HepG2 (cell line): ENCODE results near the gene MTA3. TPM values are rescaled to one million over a fixed set of nuclear protein-coding genes. Genes with fewer than 3 reads are reported as not detected.

Source experiments
- AGO1 ChIP-seq: fragments of 200-400 bp; formaldehyde crosslinking; IDR thresholded peaks from 2 replicates; pipeline ENCODE4 v1.6.1; 2017; ENCODE audit warnings: mild to moderate bottlenecking, low read depth, low read length, moderate library complexity; ENCODE audit not compliant: poor library complexity, severe bottlenecking
- BCL3 ChIP-seq: sonication (generic); formaldehyde crosslinking; IDR thresholded peaks from 2 replicates; pipeline ENCODE4 v1.5.1; 2020; ENCODE audit warnings: mild to moderate bottlenecking, missing genetic modification reagents, moderate library complexity
- BHLHE40 ChIP-seq: IDR thresholded peaks from 2 replicates; pipeline ENCODE4 v1.6.1; 2011; ENCODE audit warnings: low read length, improper control_type of control experiment
- CC2D1A ChIP-seq: sonication (generic); formaldehyde crosslinking; IDR thresholded peaks from 2 replicates; pipeline ENCODE4 v1.8.1; 2023; ENCODE audit warnings: mild to moderate bottlenecking, missing genetic modification reagents
- CHCHD3 ChIP-seq: sonication (generic); formaldehyde crosslinking; IDR thresholded peaks from 2 replicates; pipeline ENCODE4 v1.8.0; 2022; ENCODE audit warnings: mild to moderate bottlenecking, missing genetic modification reagents, moderate library complexity
- FUBP1 ChIP-seq: sonication (generic); formaldehyde crosslinking; IDR thresholded peaks from 2 replicates; pipeline ENCODE4 v1.5.1; 2020; ENCODE audit warnings: missing genetic modification reagents, mild to moderate bottlenecking, borderline replicate concordance
- KDM6A ChIP-seq: IDR thresholded peaks from 2 replicates; pipeline ENCODE4 v1.6.1; 2016; ENCODE audit warnings: low read depth
- KLF12 ChIP-seq: sonication (generic); formaldehyde crosslinking; IDR thresholded peaks from 2 replicates; pipeline ENCODE4 v1.4.0; 2020; ENCODE audit warnings: missing genetic modification reagents, borderline replicate concordance
- NR2F6 ChIP-seq, 2 experiments: IDR thresholded peaks; 2 replicates each; pipeline ENCODE4 v1.6.1; 2016; ENCODE audit warnings: antibody characterized with exemption in 1 of 2, mild to moderate bottlenecking in 1 of 2
- RXRB ChIP-seq: IDR thresholded peaks from 2 replicates; pipeline ENCODE4 v1.6.1; 2016; ENCODE audit warnings: borderline replicate concordance, missing genetic modification reagents, missing compliant biosample characterization
- SIN3B ChIP-seq: fragments of 150-350 bp; IDR thresholded peaks from 2 replicates; pipeline ENCODE4 v1.6.1; 2014; ENCODE audit warnings: low read length
- SKIL ChIP-seq: sonication (generic); formaldehyde crosslinking; IDR thresholded peaks from 2 replicates; pipeline ENCODE4 v1.8.0; 2022; ENCODE audit warnings: missing genetic modification reagents, mild to moderate bottlenecking, moderate library complexity, borderline replicate concordance
- SMAD3 ChIP-seq: sonication (generic); formaldehyde crosslinking; IDR thresholded peaks from 2 replicates; pipeline ENCODE4 v1.4.0; 2020; ENCODE audit warnings: missing genetic modification reagents
- TRAFD1 ChIP-seq: sonication (generic); formaldehyde crosslinking; IDR thresholded peaks from 2 replicates; pipeline ENCODE4 v1.5.1; 2020; ENCODE audit warnings: missing genetic modification reagents, mild to moderate bottlenecking, borderline replicate concordance
- ZBTB20 ChIP-seq: sonication (generic); formaldehyde crosslinking; IDR thresholded peaks from 2 replicates; pipeline ENCODE4 v1.8.1; 2023; ENCODE audit warnings: missing genetic modification reagents, low read depth, mild to moderate bottlenecking, borderline replicate concordance
- ZNF281 ChIP-seq: sonication (generic); formaldehyde crosslinking; IDR thresholded peaks from 2 replicates; pipeline ENCODE4 v1.4.0; 2020; ENCODE audit warnings: missing genetic modification reagents, borderline replicate concordance
- ZNF619 ChIP-seq: sonication (generic); formaldehyde crosslinking; IDR thresholded peaks from 2 replicates; pipeline ENCODE4 v1.4.0; 2020; ENCODE audit warnings: mild to moderate bottlenecking, missing genetic modification reagents
- polyA plus RNA-seq, 8 experiments: library from polyadenylated mRNA; depleted of rRNA in 3 of 8; stranded (reverse) in 7 of 8; unstranded in 1 of 8; fragments of >200 nt; fragmentation: Illumina TruSeq in 4 of 8; extraction: Trizol in 4 of 8; gene quantifications; 2 replicates each; pipeline versions ENCODE4 v1.2.1 to v1.2.3, GENCODE V29; 2011 to 2016; ENCODE audit warnings: low read depth in 4 of 8, missing spikeins in 1 of 8, mixed read lengths in 1 of 8; ENCODE audit not compliant: insufficient read depth in 1 of 8
- total RNA-seq, 5 experiments: library from RNA; depleted of rRNA; stranded (reverse); fragments of >200 nt; fragmentation: Illumina TruSeq; extraction: Trizol; gene quantifications; 2 replicates each; pipeline ENCODE4 v1.2.3, GENCODE V29; 2016; ENCODE audit warnings: low read depth in 1 of 5

MTA3 gene
- total and polyA plus RNA-seq, 2 of the 13 experiments (the other 11 are each of a cell fraction or from before 2014, with no cell fraction given), result 48.8 to 77.8 TPM

GRCh38 chr2:42787788-42788477 lies 219.5 kb downstream of the MTA3 start (continued):
- TF ChIP-seq CHCHD3 (CRISPR knock-in tag), result no peak
- TF ChIP-seq TRAFD1, result no peak
- TF ChIP-seq CC2D1A (CRISPR knock-in tag), result no peak
- peak; percentile 42 for TF ChIP-seq KDM6A (CRISPR knock-in tag)
- TF ChIP-seq BCL3 (CRISPR knock-in tag), result no peak
- TF ChIP-seq SMAD3 (CRISPR knock-in tag), result no peak
- TF ChIP-seq SIN3B, result no peak
- TF ChIP-seq ZNF281 (CRISPR knock-in tag), result no peak
- no peak for TF ChIP-seq SKIL (CRISPR knock-in tag)
- peak; percentile 67; the same call in 1 of the 2 replicates for TF ChIP-seq RXRB (CRISPR knock-in tag)
- no peak for TF ChIP-seq AGO1
- TF ChIP-seq NR2F6 (IDR thresholded peaks at IDR 0.05), result no peak
- 0 out of 2 replicates have a peak, but pooled peaks have one; percentile 3 for TF ChIP-seq NR2F6 (CRISPR knock-in tag; IDR thresholded peaks at IDR 0.05)
- TF ChIP-seq BHLHE40, result no peak
- TF ChIP-seq ZBTB20 (CRISPR knock-in tag), result no peak
- no peak for TF ChIP-seq FUBP1 (CRISPR knock-in tag)
- TF ChIP-seq ZNF619 (CRISPR knock-in tag), result no peak
- 0 out of 2 replicates have a peak, but pooled peaks have one; percentile 41 for TF ChIP-seq KLF12 (CRISPR knock-in tag)
